B cell (primary cell): Measurements from ENCODE around the gene HRNR. TPM values are rescaled to one million over a fixed set of nuclear protein-coding genes. Genes with fewer than 3 reads are reported as not detected.

ENCODE experiments used
- ATAC-seq: fragments of 200-7000 bp; cut with Tn5 transposase; one replicate; pipeline ENCODE4 v1.10.0; 2021; ENCODE audit warnings: low read depth, mild to moderate bottlenecking, moderate number of reproducible peaks, moderate library complexity
- CTCF ChIA-PET: fragments of 350-600 bp; sonication (Branson Sonifier 250); formaldehyde crosslinking; loops from one replicate; lab custom pipeline; 2021; ENCODE audit warnings: antibody characterized with exemption, inconsistent platforms; lab: Charles Lee
- POLR2A ChIA-PET: fragments of 350-600 bp; sonication (Branson Sonifier 250); formaldehyde crosslinking; loops from one replicate; lab custom pipeline; 2021; ENCODE audit warnings: antibody characterized with exemption; lab: Charles Lee
- DNase-seq: peaks from one replicate; pipeline ENCODE4 v3.0.0; 2013
- H2AFZ ChIP-seq: 2 replicates; pipeline ENCODE4 v1.6.1; 2012; ENCODE audit warnings: mild to moderate bottlenecking, low read depth, low read length; ENCODE audit not compliant: insufficient read depth, poor library complexity, severe bottlenecking
- H3K27ac ChIP-seq, 2 donors: 1 replicate in 1 of 2; 2 replicates in 1 of 2; pipeline ENCODE4 v1.5.1; 2012 to 2013; ENCODE audit warnings: low read length in 2 of 2, mild to moderate bottlenecking in 2 of 2, moderate library complexity in 1 of 2
- H3K27me3 ChIP-seq, 4 experiments: fragments of 200-600 bp in 1 of 4; sonication (generic) in 1 of 4; replicated peaks in 1 of 4; 1 replicate in 2 of 4; 2 replicates in 2 of 4; pipeline versions ENCODE4 v1.6.1 to v1.7.0; 2013 to 2016; ENCODE audit warnings: low read length in 3 of 4, mild to moderate bottlenecking in 2 of 4, mixed read lengths in 1 of 4, moderate library complexity in 1 of 4; ENCODE audit not compliant: insufficient read depth in 4 of 4, control insufficient read depth in 3 of 4; ENCODE audit errors: control extremely low read depth in 1 of 4
- H3K36me3 ChIP-seq, 2 experiments: replicated peaks in 1 of 2; 1 replicate in 1 of 2; 2 replicates in 1 of 2; pipeline versions ENCODE4 v1.6.1 to v1.7.1; 2013; ENCODE audit warnings: low read length in 1 of 2; ENCODE audit not compliant: insufficient read depth in 2 of 2, control insufficient read depth in 1 of 2; ENCODE audit errors: control extremely low read depth in 1 of 2, extremely low read depth in 1 of 2
- H3K4me1 ChIP-seq, 2 donors: fragments of 200-600 bp in 1 of 2; sonication (generic) in 1 of 2; 1 replicate in 1 of 2; 2 replicates in 1 of 2; pipeline versions ENCODE4 v1.5.1 to v1.6.1; 2013 to 2017; ENCODE audit warnings: low read length in 2 of 2; ENCODE audit not compliant: control insufficient read depth in 2 of 2, insufficient read depth in 2 of 2
- H3K4me2 ChIP-seq: replicated peaks from 2 replicates; pipeline ENCODE3; 2012; ENCODE audit warnings: mild to moderate bottlenecking, low read depth, low read length; ENCODE audit not compliant: poor library complexity, severe bottlenecking
- H3K4me3 ChIP-seq, 5 experiments: fragments of 200-600 bp in 1 of 5; sonication (generic) in 1 of 5; 1 replicate in 3 of 5; 2 replicates in 2 of 5; pipeline versions ENCODE4 v1.5.1 to v1.7.0; 2011 to 2016; ENCODE audit warnings: low read length in 4 of 5, mild to moderate bottlenecking in 4 of 5, low read depth in 2 of 5, control low read depth in 1 of 5, moderate library complexity in 1 of 5; ENCODE audit not compliant: insufficient read depth in 1 of 5; ENCODE audit errors: control extremely low read depth in 1 of 5, extremely low read depth in 1 of 5
- H3K79me2 ChIP-seq: fragments of 200-600 bp; sonication (generic); one replicate; pipeline ENCODE4 v1.6.0; 2016; ENCODE audit warnings: low read length; ENCODE audit not compliant: control insufficient read depth, insufficient read depth
- H3K9ac ChIP-seq: fragments of 200-600 bp; sonication (generic); 2 replicates; pipeline ENCODE4 v1.6.1; 2017; ENCODE audit warnings: mild to moderate bottlenecking, low read length, moderate library complexity
- H3K9me3 ChIP-seq, 3 donors: one replicate each; pipeline versions ENCODE4 v1.6.1 to v1.7.1; 2013; ENCODE audit warnings: low read length in 2 of 3; ENCODE audit not compliant: control insufficient read depth in 2 of 3, insufficient read depth in 1 of 3; ENCODE audit errors: control extremely low read depth in 1 of 3
- H4K20me1 ChIP-seq: 2 replicates; pipeline ENCODE4 v1.6.0; 2012; ENCODE audit warnings: mild to moderate bottlenecking, low read length; ENCODE audit not compliant: insufficient read depth, control insufficient read depth, poor library complexity, severe bottlenecking
- H3K27ac Mint-ChIP-seq: one replicate; pipeline ENCODE4 v1.8.0; 2021; ENCODE audit warnings: mixed read lengths
- H3K27me3 Mint-ChIP-seq: one replicate; pipeline ENCODE4 v1.8.0; 2021; ENCODE audit warnings: mixed read lengths
- H3K4me1 Mint-ChIP-seq: one replicate; pipeline ENCODE4 v1.8.0; 2021; ENCODE audit warnings: mixed read lengths
- H3K4me3 Mint-ChIP-seq: one replicate; pipeline ENCODE4 v1.8.0; 2021; ENCODE audit warnings: mixed read lengths
- H3K9me3 Mint-ChIP-seq: one replicate; pipeline ENCODE4 v1.8.0; 2022; ENCODE audit warnings: mixed read lengths; ENCODE audit not compliant: insufficient read depth
- CTCF ChIP-seq: fragments of 200-600 bp; IDR thresholded peaks from one replicate; pipeline ENCODE4 v1.8.0; 2022; ENCODE audit warnings: antibody characterized with exemption, mild to moderate bottlenecking
- EZH2 ChIP-seq: IDR thresholded peaks from 2 replicates; pipeline ENCODE4 v1.6.1; 2012; ENCODE audit warnings: borderline replicate concordance, low read depth, mild to moderate bottlenecking, moderate library complexity, low read length; ENCODE audit not compliant: insufficient read depth, poor library complexity, severe bottlenecking
- WGBS: methylation state at CpG from one replicate; pipeline ENCODE4 v1.1.5; 2013; ENCODE audit warnings: missing lambda C conversion rate; ENCODE audit not compliant: insufficient coverage; 5-methylcytosine and 5-hydroxymethylcytosine counted together
- intact Hi-C: fragments of 100-400 bp; cut with micrococcal nuclease; formaldehyde crosslinking; loops from one replicate; pipeline ENCODE4 v1.10.0; 2022
- polyA plus RNA-seq: library from polyadenylated mRNA; depleted of rRNA; stranded (reverse); fragments of >200 nt; gene quantifications from 2 replicates; pipeline ENCODE4 v1.2.3, GENCODE V29; 2012
- total RNA-seq, 2 donors: library from RNA; stranded (reverse); fragments of 120-200 nt in 1 of 2; gene quantifications; 1 replicate in 1 of 2; 2 replicates in 1 of 2; pipeline versions ENCODE4 v1.2.3 to v1.2.4, GENCODE V29; 2013 to 2022

HRNR gene
- total and polyA plus RNA-seq, 2 donors (not counting 1 experiment from before 2014, with no cell fraction given) = not detected

- ChIA-PET CTCF (interaction anchor here (1.0 kb wide), 1 partner anchor 10 kb away, joined by 3 read pairs; no protein-coding TSS in a partner anchor), POLR2A (no interaction called here)
- Histone ChIP-seq H3K36me3 (no peaks in the 10 kb centered on the region), H4K20me1 (no peaks in the 10 kb centered on the region), H3K9me3 (peaks cover 0 to 9% (median 0%) of the 10 kb centered on the region in 3 donors), H3K4me3 (no peak overlapping the region), H3K4me2 (no peak overlapping the region), H3K4me1 (no peaks in the 10 kb centered on the region), H3K9ac (no peak overlapping the region), H2AFZ (no peak overlapping the region), H3K27me3 (no peaks in the 10 kb centered on the region), H3K27ac (no peak overlapping the region), H3K79me2 (no peaks in the 10 kb centered on the region)
- WGBS = 80% methylated on average over 1 of the region's 4 CpGs
- Mint-ChIP-seq H3K4me1 (no peaks in the 10 kb centered on the region), H3K4me3 (no peak overlapping the region), H3K27ac (no peak overlapping the region), H3K27me3 (peaks cover 3% of the 10 kb centered on the region), H3K9me3 (no peaks in the 10 kb centered on the region)
- intact Hi-C loops = no loop called here
- DNase-seq (no peak), ATAC-seq (no peak)
- TF ChIP-seq CTCF (no peak), EZH2 (no peak)
Observed at GRCh38 chr1:152252157-152252556, 28.2 kb upstream of the HRNR start.

- intact Hi-C loops = no loop called here
- no CpG with 5 or more reads among the region's 2 CpGs for WGBS
- Histone ChIP-seq H3K4me2 (no peak overlapping the region), H3K36me3 (no peaks in the 10 kb centered on the region), H4K20me1 (no peaks in the 10 kb centered on the region), H3K79me2 (no peaks in the 10 kb centered on the region), H3K27ac (no peak overlapping the region), H3K27me3 (no peaks in the 10 kb centered on the region), H3K4me1 (no peaks in the 10 kb centered on the region), H3K9me3 (peaks cover 0 to 3% (median 0%) of the 10 kb centered on the region in 3 donors), H3K9ac (no peak overlapping the region), H2AFZ (no peak overlapping the region), H3K4me3 (no peak overlapping the region)
- ChIA-PET POLR2A (no interaction called here), CTCF (no interaction called here)
- H3K9me3 Mint-ChIP-seq = no peaks in the 10 kb centered on the region
- DNase-seq (no peak), ATAC-seq (no peak)
- H3K4me3 Mint-ChIP-seq = no peak overlapping the region
- peaks cover 8% of the 10 kb centered on the region for H3K27me3 Mint-ChIP-seq
- TF ChIP-seq EZH2 (no peak), CTCF (no peak)
- no peaks in the 10 kb centered on the region for H3K4me1 Mint-ChIP-seq
- no peak overlapping the region for H3K27ac Mint-ChIP-seq
Observed at GRCh38 chr1:152251391-152251790, 27.4 kb upstream of the HRNR start.
